ENCODE data around the gene C1QTNF9.
"Not testable (repeated sequence)": the region's sequence is repeated elsewhere in the genome, so short reads cannot be mapped to it uniquely, and the experiment has no call there.

C1QTNF9 gene

GRCh38 chr13:24328145-24328544 is 18.8 kb downstream of the C1QTNF9 start:
- DNase-seq (ENCODE audit: insufficient read length, low spot score) = no peak
- FAIRE-seq = no peak
- no peak for TF ChIP-seq CTCF (IDR thresholded peaks at IDR 0.05; ENCODE audit: insufficient read depth, missing control alignments)

- TF ChIP-seq CTCF (IDR thresholded peaks at IDR 0.05; ENCODE audit: insufficient read depth, missing control alignments) = no peak
- no peak for DNase-seq (ENCODE audit: insufficient read length, low spot score)
- no peak for FAIRE-seq
Measured at GRCh38 chr13:24338721-24339120, 29.3 kb downstream of the C1QTNF9 start.

GRCh38 chr13:24339937-24340607 is 30.7 kb downstream of the C1QTNF9 start:
- FAIRE-seq = no peak
- DNase-seq (ENCODE audit: insufficient read length, low spot score) = no peak
- TF ChIP-seq CTCF (IDR thresholded peaks at IDR 0.05; ENCODE audit: insufficient read depth, missing control alignments) = no peak

- FAIRE-seq = no peak
- no peak for TF ChIP-seq CTCF (IDR thresholded peaks at IDR 0.05; ENCODE audit: insufficient read depth, missing control alignments)
- no peak for DNase-seq (ENCODE audit: insufficient read length, low spot score)
Measured at GRCh38 chr13:24340608-24340955, 31.2 kb downstream of the C1QTNF9 start.

GRCh38 chr13:24341439-24341838 is 32.1 kb downstream of the C1QTNF9 start:
- no peak for TF ChIP-seq CTCF (IDR thresholded peaks at IDR 0.05; ENCODE audit: insufficient read depth, missing control alignments)
- no peak for FAIRE-seq

GRCh38 chr13:24348385-24348784 is 39.0 kb downstream of the C1QTNF9 start:
- no peak for TF ChIP-seq CTCF (IDR thresholded peaks at IDR 0.05; ENCODE audit: insufficient read depth, missing control alignments)
- DNase-seq (ENCODE audit: insufficient read length, low spot score) (no peak), FAIRE-seq (no peak)

More at GRCh38 chr13:24341439-24341838, 32.1 kb downstream of the C1QTNF9 start:
- DNase-seq (ENCODE audit: insufficient read length, low spot score) = no peak

GRCh38 chr13:24348797-24349515 is 39.6 kb downstream of the C1QTNF9 start:
- TF ChIP-seq CTCF (IDR thresholded peaks at IDR 0.05; ENCODE audit: insufficient read depth, missing control alignments) = no peak
- no peak for FAIRE-seq

GRCh38 chr13:24349778-24350664 is 40.6 kb downstream of the C1QTNF9 start:
- DNase-seq (ENCODE audit: insufficient read length, low spot score); FAIRE-seq: not testable (repeated sequence)

More at GRCh38 chr13:24348797-24349515, 39.6 kb downstream of the C1QTNF9 start:
- DNase-seq (ENCODE audit: insufficient read length, low spot score) = no peak
